GM12878 (cell line): ENCODE results near the gene TFF1. TPM values are rescaled to one million over a fixed set of nuclear protein-coding genes. Genes with fewer than 3 reads are reported as not detected.

Experiments
- ATAC-seq: fragments of 200-7000 bp; cut with Tn5 transposase; 3 replicates; pipeline ENCODE4 v1.9.1; 2020; ENCODE audit warnings: mild to moderate bottlenecking, moderate library complexity
- BruUV-seq: library from RNA; stranded (reverse); fragments of 400-500 nt; replicated peaks from 2 replicates; lab custom pipeline; 2021; lab: Mats Ljungman, UMichigan
- CTCF ChIA-PET: fragments of 300-600 bp; sonication (Branson Sonifier 250); formaldehyde crosslinking; extraction: SDS; loops from one replicate; lab custom pipeline; 2021; ENCODE audit warnings: inconsistent platforms; lab: Yijun Ruan, JAX
- POLR2A ChIA-PET: fragments of 350-600 bp; formaldehyde crosslinking; extraction: SDS; loops from one replicate; lab custom pipeline; 2021; ENCODE audit warnings: inconsistent platforms; lab: Charles Lee
- RAD21 ChIA-PET: fragments of 300-600 bp; sonication (Branson Sonifier 250); formaldehyde crosslinking; loops from one replicate; lab custom pipeline; 2023; ENCODE audit warnings: antibody characterized with exemption; ENCODE audit not compliant: unreplicated experiment; lab: Charles Lee
- SMC1A ChIA-PET: fragments of 300-600 bp; sonication (Branson Sonifier 250); formaldehyde crosslinking; loops from one replicate; lab custom pipeline; 2023; ENCODE audit not compliant: unreplicated experiment, uncharacterized antibody; lab: Charles Lee
- DNase-seq: peaks from one replicate; pipeline ENCODE4 v3.0.0-alpha.2; 2011; ENCODE audit warnings: low read depth, low spot score
- FAIRE-seq: peaks from 3 replicates; lab custom pipeline; 2011; peaks lifted over from hg19 to GRCh38; lab: Jason Lieb, UNC
- H2AFZ ChIP-seq: 2 replicates; pipeline ENCODE4 v1.6.0; 2011; ENCODE audit warnings: low read depth, low read length, control low read depth; ENCODE audit not compliant: control insufficient read depth
- H3K27ac ChIP-seq: 2 replicates; pipeline ENCODE4 v1.5.1; 2011; ENCODE audit warnings: control low read depth; ENCODE audit not compliant: control insufficient read depth, insufficient read depth
- H3K27me3 ChIP-seq, 2 experiments: replicated peaks in 1 of 2; 2 replicates each; pipeline versions ENCODE4 v1.6.0 to v1.6.1; 2011; ENCODE audit warnings: low read length in 1 of 2; ENCODE audit not compliant: control insufficient read depth in 2 of 2, insufficient read depth in 2 of 2
- H3K36me3 ChIP-seq, 2 experiments: 2 replicates each; pipeline ENCODE4 v1.5.1; 2011; ENCODE audit warnings: low read length in 1 of 2; ENCODE audit not compliant: control insufficient read depth in 2 of 2, insufficient read depth in 2 of 2
- H3K4me1 ChIP-seq: 2 replicates; pipeline ENCODE4 v1.6.1; 2011; ENCODE audit warnings: mild to moderate bottlenecking, low read length, moderate library complexity, mixed read lengths; ENCODE audit not compliant: control insufficient read depth, insufficient read depth
- H3K4me2 ChIP-seq: 2 replicates; pipeline ENCODE4 v1.6.0; 2011; ENCODE audit warnings: control low read depth; ENCODE audit not compliant: control insufficient read depth, insufficient read depth
- H3K4me3 ChIP-seq: fragments of 200-600 bp; sonication (generic); 2 replicates; pipeline ENCODE4 v1.5.1; 2016
- H3K79me2 ChIP-seq: 2 replicates; pipeline ENCODE4 v1.6.0; 2011; ENCODE audit warnings: low read length; ENCODE audit not compliant: control insufficient read depth, insufficient read depth
- H3K9ac ChIP-seq: 2 replicates; pipeline ENCODE4 v1.8.0; 2011; ENCODE audit warnings: low read length, control low read depth, mixed read lengths; ENCODE audit not compliant: control insufficient read depth, insufficient read depth
- H3K9me3 ChIP-seq: replicated peaks from 3 replicates; pipeline ENCODE4 v1.5.1; 2011; ENCODE audit warnings: mild to moderate bottlenecking, low read length; ENCODE audit not compliant: control insufficient read depth, insufficient read depth
- H4K20me1 ChIP-seq: 2 replicates; pipeline ENCODE4 v1.6.0; 2011; ENCODE audit not compliant: control insufficient read depth, insufficient read depth
- DPF2 ChIP-seq: fragments of 450-650 bp; IDR thresholded peaks from 2 replicates; pipeline ENCODE4 v1.6.1; 2017; ENCODE audit warnings: mild to moderate bottlenecking
- EGR1 ChIP-seq, 2 experiments: IDR thresholded peaks; 1 replicate in 1 of 2; 2 replicates in 1 of 2; pipeline ENCODE4 v1.6.1; 2011 to 2012; ENCODE audit warnings: low read depth in 2 of 2, low read length in 2 of 2, borderline replicate concordance in 1 of 2, mild to moderate bottlenecking in 1 of 2, moderate library complexity in 1 of 2
- ETV6 ChIP-seq, 2 experiments: fragments of 450-650 bp in 1 of 2; IDR thresholded peaks in 1 of 2; conservative IDR thresholded peaks in 1 of 2; 2 replicates each; pipeline ENCODE4 v1.6.1; 2014; ENCODE audit warnings: antibody characterized with exemption in 1 of 2, borderline replicate concordance in 1 of 2, low read depth in 1 of 2, mild to moderate bottlenecking in 1 of 2, moderate library complexity in 1 of 2
- FOXK2 ChIP-seq: fragments of 450-650 bp; IDR thresholded peaks from 2 replicates; pipeline ENCODE4 v1.6.1; 2017; ENCODE audit warnings: mild to moderate bottlenecking, moderate library complexity
- HDGF ChIP-seq: fragments of 450-650 bp; IDR thresholded peaks from 2 replicates; pipeline ENCODE4 v1.6.1; 2016; ENCODE audit warnings: antibody characterized with exemption
- HSF1 ChIP-seq: fragments of 150-350 bp; IDR thresholded peaks from 2 replicates; pipeline ENCODE4 v1.6.1; 2014; ENCODE audit warnings: mild to moderate bottlenecking, low read depth, low read length
- NFIC ChIP-seq: IDR thresholded peaks from 2 replicates; pipeline ENCODE4 v1.6.1; 2012; ENCODE audit warnings: low read depth, mild to moderate bottlenecking, inconsistent platforms, low read length, moderate library complexity
- RAD51 ChIP-seq: fragments of 450-650 bp; IDR thresholded peaks from 2 replicates; pipeline ENCODE4 v1.6.1; 2016; ENCODE audit warnings: moderate library complexity, mild to moderate bottlenecking, inconsistent platforms
- RBBP5 ChIP-seq: fragments of 200-600 bp; sonication (generic); conservative IDR thresholded peaks from 2 replicates; pipeline ENCODE4 v1.6.1; 2016
- RUNX3 ChIP-seq: IDR thresholded peaks from 2 replicates; pipeline ENCODE4 v1.6.1; 2012; ENCODE audit warnings: low read length, inconsistent platforms
- SPI1 ChIP-seq: IDR thresholded peaks from 2 replicates; pipeline ENCODE4 v1.6.1; 2011; ENCODE audit warnings: low read depth, mild to moderate bottlenecking, low read length, moderate library complexity, borderline replicate concordance; ENCODE audit not compliant: insufficient read depth
- STAT3 ChIP-seq: IDR thresholded peaks from 2 replicates; pipeline ENCODE4 v1.6.1; 2011; ENCODE audit warnings: low read depth, low read length, improper control_type of control experiment
- TARDBP ChIP-seq: IDR thresholded peaks from 2 replicates; pipeline ENCODE4 v1.6.1; 2016; ENCODE audit warnings: borderline replicate concordance
- USF1 ChIP-seq: IDR thresholded peaks from 2 replicates; pipeline ENCODE4 v1.6.1; 2011; ENCODE audit warnings: borderline replicate concordance, low read depth, mild to moderate bottlenecking, moderate library complexity, mixed read lengths, low read length; ENCODE audit not compliant: insufficient read depth; ENCODE audit errors: extremely low read length
- YY1 ChIP-seq: IDR thresholded peaks from 2 replicates; pipeline ENCODE4 v1.6.1; 2011; ENCODE audit warnings: low read depth, mild to moderate bottlenecking, low read length
- ZNF217 ChIP-seq: fragments of 450-650 bp; IDR thresholded peaks from 2 replicates; pipeline ENCODE4 v1.6.1; 2017; ENCODE audit warnings: antibody characterized with exemption, mild to moderate bottlenecking
- ZZZ3 ChIP-seq: IDR thresholded peaks from 2 replicates; pipeline ENCODE4 v1.6.1; 2011; ENCODE audit warnings: low read depth; ENCODE audit not compliant: control insufficient read depth, insufficient read length
- WGBS: methylation state at CpG from one replicate; pipeline ENCODE4 v1.1.6; 2016; ENCODE audit warnings: low lambda C conversion rate; ENCODE audit not compliant: insufficient replicate concordance, insufficient coverage; ENCODE audit errors: missing lambda C conversion rate; 5-methylcytosine and 5-hydroxymethylcytosine counted together
- in situ Hi-C: fragments of 300-500 bp; cut with MboI; formaldehyde crosslinking; loops from 9 replicates; pipeline ENCODE4 v1.14.3; 2018; ENCODE audit warnings: mixed read lengths
- intact Hi-C: fragments of 100-400 bp; cut with micrococcal nuclease; formaldehyde crosslinking; loops from one replicate; pipeline ENCODE4 v1.14.2; 2022; ENCODE audit not compliant: unreplicated experiment
- polyA plus RNA-seq, 11 experiments: library from polyadenylated mRNA; depleted of rRNA in 4 of 11; unstranded in 6 of 11; stranded (reverse) in 5 of 11; fragments of >200 nt; fragmentation: Nextera tagmentation in 4 of 11; fragmentation: Illumina TruSeq in 1 of 11; extraction: Ambion mirVana in 4 of 11; extraction: Trizol in 1 of 11; gene quantifications; 1 replicate in 1 of 11; 2 replicates in 10 of 11; pipeline versions ENCODE4 v1.2.1 to v1.2.3, GENCODE V29; 2011 to 2016; ENCODE audit warnings: inconsistent platforms in 2 of 11, missing spikeins in 2 of 11, low read depth in 1 of 11
- total RNA-seq, 4 experiments: library from RNA; depleted of rRNA in 3 of 4; stranded (reverse); fragments of >200 nt in 3 of 4; fragmentation: Illumina TruSeq in 1 of 4; extraction: Trizol in 1 of 4; gene quantifications; 2 replicates each; pipeline versions ENCODE4 v1.2.1 to v1.2.3, GENCODE V29; 2013 to 2021

TFF1 gene
- total and polyA plus RNA-seq, 10 of the 15 experiments (the other 5 are each of a cell fraction or from before 2014, with no cell fraction given) = 0.13 TPM; not detected in 9

- Histone ChIP-seq H3K9me3 (peaks cover 15% of the 10 kb centered on the region; the same call in 2 of the 3 replicates), H3K27me3 (no peaks in the 10 kb centered on the region), H3K9ac (no peak overlapping the region), H2AFZ (no peak overlapping the region; the same call in 1 of the 2 replicates), H3K36me3 (no peaks in the 10 kb centered on the region), H4K20me1 (no peaks in the 10 kb centered on the region), H3K27ac (no peak overlapping the region), H3K79me2 (no peaks in the 10 kb centered on the region), H3K4me2 (no peak overlapping the region), H3K4me1 (no peaks in the 10 kb centered on the region), H3K4me3 (no peak overlapping the region)
- SMC1A ChIA-PET = interaction anchor here (0.8 kb wide), 1 partner anchor 17 kb away, joined by 3 read pairs; no protein-coding TSS in a partner anchor
- BruUV-seq = no TSS peak
- ATAC-seq (no peak; the same call in 2 of the 3 replicates), DNase-seq (no peak), FAIRE-seq (no peak)
- CTCF ChIA-PET = no interaction called here
- RAD21 ChIA-PET = no interaction called here
- 24% methylated on average over 5 of the region's 5 CpGs for WGBS
- POLR2A ChIA-PET = interaction anchor here (0.6 kb wide), 1 partner anchor 416 kb away, joined by 3 read pairs; no protein-coding TSS in a partner anchor
- intact Hi-C loops (no loop called here), in situ Hi-C loops (no loop called here)
- TF ChIP-seq RUNX3 = no peak
- no peak for TF ChIP-seq STAT3
- no peak for TF ChIP-seq RAD51
- peak; percentile 38; the same call in 1 of the 2 replicates for TF ChIP-seq SPI1
Measured at GRCh38 chr21:42353623-42354022, 12.7 kb downstream of the TFF1 start.

DNA sequence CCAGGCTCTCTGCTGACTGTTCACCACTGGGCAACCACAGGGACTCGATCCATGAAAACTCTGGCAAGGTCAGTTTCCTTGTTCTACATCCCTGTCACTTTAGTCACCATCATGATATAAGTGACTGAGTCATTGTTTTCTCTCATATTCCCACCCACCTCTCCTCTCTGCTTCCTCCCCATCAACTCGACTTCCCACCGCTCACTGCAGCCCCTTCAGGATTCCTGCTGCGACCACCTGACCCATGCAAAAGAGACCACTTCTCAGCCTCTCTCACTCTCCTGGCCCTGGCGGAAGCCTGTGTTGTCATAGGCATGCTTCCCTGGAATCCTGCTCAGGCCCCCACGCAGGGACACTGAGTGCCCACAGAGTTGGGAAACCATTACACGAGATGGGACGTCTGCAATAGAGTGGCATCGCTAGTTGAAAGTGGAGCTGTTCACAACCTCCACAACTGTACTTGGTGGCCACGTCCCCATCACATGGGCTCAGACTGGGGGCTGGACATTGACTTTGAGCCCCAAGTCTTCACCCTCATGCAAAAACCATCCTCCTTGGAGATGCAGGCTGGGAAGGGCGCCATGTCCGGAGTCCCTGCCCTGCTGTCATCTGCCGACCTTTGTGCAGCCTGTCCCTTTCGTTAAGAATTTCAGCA, 13.8 kb downstream of the TFF1 start:
- Histone ChIP-seq H4K20me1 (no peaks in the 10 kb centered on the region), H3K4me2 (no peak overlapping the region), H3K27ac (no peak overlapping the region), H3K4me1 (no peaks in the 10 kb centered on the region), H3K9me3 (peaks cover 15% of the 10 kb centered on the region; the same call in 2 of the 3 replicates), H2AFZ (no peak overlapping the region), H3K27me3 (no peaks in the 10 kb centered on the region), H3K36me3 (no peaks in the 10 kb centered on the region), H3K4me3 (no peak overlapping the region), H3K79me2 (no peaks in the 10 kb centered on the region), H3K9ac (no peak overlapping the region)
- intact Hi-C loops (no loop called here), in situ Hi-C loops (no loop called here)
- DNase-seq (no peak), FAIRE-seq (no peak), ATAC-seq (no peak)
- ChIA-PET SMC1A (no interaction called here), POLR2A (no interaction called here), RAD21 (no interaction called here), CTCF (no interaction called here)
- BruUV-seq = no TSS peak
- no peak for TF ChIP-seq TARDBP
- no peak for TF ChIP-seq ZNF217
- no peak for TF ChIP-seq NFIC
- no peak for TF ChIP-seq ETV6 (conservative IDR thresholded peaks at IDR 0.05 in 1 of 2, IDR thresholded peaks at IDR 0.05 in 1 of 2; ENCODE audit: borderline replicate concordance in 1 of 2, low read depth in 1 of 2)
- TF ChIP-seq HDGF = no peak
- no peak for TF ChIP-seq FOXK2
- TF ChIP-seq EGR1 (IDR thresholded peaks at IDR 0.05; ENCODE audit: borderline replicate concordance in 1 of 2, low read depth in 2 of 2, low read length in 2 of 2) = no peak
- TF ChIP-seq USF1 = no peak
- no peak for TF ChIP-seq YY1
- no peak for TF ChIP-seq RBBP5
- TF ChIP-seq HSF1 = no peak
- TF ChIP-seq DPF2 = no peak
- TF ChIP-seq ZZZ3 = no peak
- WGBS = 61% methylated on average over 14 of the region's 14 CpGs
